A549 (cell line): ENCODE results near the gene EYA2.

Experiments
- CTCF ChIP-seq: fragments of >200 bp; sonication (Bioruptor Twin); formaldehyde crosslinking; IDR thresholded peaks from 3 replicates; pipeline ENCODE4 v1.5.1; 2016
- EP300 ChIP-seq, 2 experiments: fragments of >200 bp; sonication (Bioruptor Twin); formaldehyde crosslinking; IDR thresholded peaks; 2 replicates in 1 of 2; 3 replicates in 1 of 2; pipeline ENCODE4 v1.6.1; 2016 to 2017
- MAFK ChIP-seq: fragments of 450-650 bp; IDR thresholded peaks from 2 replicates; pipeline ENCODE4 v1.6.1; 2014; ENCODE audit not compliant: partially characterized antibody
- PHF8 ChIP-seq: fragments of 200-600 bp; sonication (generic); IDR thresholded peaks from 2 replicates; pipeline ENCODE4 v1.6.1; 2016; ENCODE audit warnings: low read depth, mild to moderate bottlenecking, antibody characterized with exemption, moderate library complexity, borderline replicate concordance
- POLR2A ChIP-seq: IDR thresholded peaks from 2 replicates; pipeline ENCODE4 v1.6.1; 2012; ENCODE audit warnings: mild to moderate bottlenecking, low read length
- REST ChIP-seq: fragments of 200-600 bp; sonication (generic); IDR thresholded peaks from 2 replicates; pipeline ENCODE4 v1.6.1; 2016; ENCODE audit warnings: antibody characterized with exemption, mild to moderate bottlenecking, moderate library complexity
- SMC3 ChIP-seq: fragments of >200 bp; sonication (Bioruptor Twin); formaldehyde crosslinking; IDR thresholded peaks from 3 replicates; pipeline ENCODE4 v1.6.1; 2018; ENCODE audit warnings: inconsistent platforms
- ZFP36 ChIP-seq: fragments of 450-650 bp; IDR thresholded peaks from 2 replicates; pipeline ENCODE4 v1.6.1; 2014; ENCODE audit warnings: borderline replicate concordance; ENCODE audit not compliant: partially characterized antibody

DNA sequence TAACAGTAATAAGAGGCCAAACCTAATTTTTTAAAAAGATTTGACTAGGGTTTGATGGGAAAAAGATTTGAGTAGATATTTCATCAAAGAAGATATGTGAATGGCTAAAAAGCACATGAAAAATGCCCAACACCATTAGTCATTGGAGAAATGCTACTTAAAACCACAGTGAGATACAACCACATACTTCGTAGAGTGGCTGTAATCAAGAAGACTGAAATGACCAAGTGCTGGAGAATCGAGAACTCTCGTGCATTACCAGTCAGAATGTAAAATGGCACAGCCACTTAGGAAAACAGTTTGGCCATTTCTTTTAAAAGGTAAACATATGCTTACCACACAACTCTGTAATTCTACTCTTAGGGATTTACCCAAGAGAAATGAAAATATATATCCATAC is 175.5 kb downstream of the EYA2 start:
- TF ChIP-seq CTCF: no peak
- TF ChIP-seq REST: no peak
- no peak for TF ChIP-seq MAFK
- TF ChIP-seq ZFP36: no peak
- no peak for TF ChIP-seq POLR2A
- no peak for TF ChIP-seq EP300 (IDR thresholded peaks at IDR 0.05)
- TF ChIP-seq SMC3: no peak
- no peak for TF ChIP-seq PHF8
